Activated naive CD8-positive, alpha-beta T cell treated with anti-CD3 and anti-CD28 coated beads, Interleukin-2, amount 10 ng/mL, durations not matched to agents 7 days and 5 days (primary cell): ENCODE results near the gene XRCC2. TPM values are rescaled to one million over a fixed set of nuclear protein-coding genes. Genes with fewer than 3 reads are reported as not detected.
A peak's percentile ranks its signal among the peaks of the same experiment; 100 is the strongest.

Source experiments
- ATAC-seq: fragments of 150-1000 bp; cut with Tn5 transposase; one replicate; pipeline ENCODE4 v1.10.0; 2021; ENCODE audit warnings: low read depth, moderate library complexity
- POLR2A ChIA-PET: fragments of 350-600 bp; sonication (Branson Sonifier 250); formaldehyde crosslinking; loops from one replicate; lab custom pipeline; 2021; ENCODE audit warnings: antibody characterized with exemption; lab: Charles Lee
- DNase-seq: peaks from one replicate; pipeline ENCODE4 v3.0.0; 2021
- H3K27ac Mint-ChIP-seq: one replicate; pipeline ENCODE4 v1.8.0; 2022; ENCODE audit warnings: mild to moderate bottlenecking, mixed read lengths
- H3K27me3 Mint-ChIP-seq: one replicate; pipeline ENCODE4 v1.8.0; 2022; ENCODE audit warnings: mild to moderate bottlenecking, moderate library complexity, mixed read lengths
- H3K36me3 Mint-ChIP-seq: one replicate; pipeline ENCODE4 v1.8.0; 2021; ENCODE audit warnings: mild to moderate bottlenecking, mixed read lengths
- H3K4me1 Mint-ChIP-seq: one replicate; pipeline ENCODE4 v1.8.0; 2021; ENCODE audit warnings: mixed read lengths
- H3K4me3 Mint-ChIP-seq: one replicate; pipeline ENCODE4 v1.8.0; 2022; ENCODE audit warnings: mild to moderate bottlenecking, moderate library complexity, mixed read lengths
- H3K9me3 Mint-ChIP-seq: one replicate; pipeline ENCODE4 v1.8.0; 2021; ENCODE audit warnings: mixed read lengths
- total RNA-seq, 2 experiments: library from RNA; stranded (reverse); gene quantifications; one replicate each; pipeline ENCODE4 v1.2.3, GENCODE V29; 2021

The XRCC2 gene
- total RNA-seq, 2 experiments from 2014 or later, result 9.6 to 10.9 TPM

- peak; percentile 44 for DNase-seq
- POLR2A ChIA-PET, result interaction anchor here (0.6 to 1.3 kb wide), 3 partner anchors 14 to 211 kb away, joined by 3 to 6 read pairs (median 4); no protein-coding TSS in a partner anchor
- ATAC-seq, result no peak
- Mint-ChIP-seq H3K9me3 (no peaks in the 10 kb centered on the region), H3K4me1 (peaks cover 15% of the 10 kb centered on the region), H3K4me3 (peak overlapping the region; percentile 100), H3K36me3 (peaks cover 8% of the 10 kb centered on the region), H3K27ac (peak overlapping the region; percentile 99), H3K27me3 (no peaks in the 10 kb centered on the region)
These were observed 832 bp downstream of the XRCC2 start for GRCh38 chr7:152674860-152675758.

DNA sequence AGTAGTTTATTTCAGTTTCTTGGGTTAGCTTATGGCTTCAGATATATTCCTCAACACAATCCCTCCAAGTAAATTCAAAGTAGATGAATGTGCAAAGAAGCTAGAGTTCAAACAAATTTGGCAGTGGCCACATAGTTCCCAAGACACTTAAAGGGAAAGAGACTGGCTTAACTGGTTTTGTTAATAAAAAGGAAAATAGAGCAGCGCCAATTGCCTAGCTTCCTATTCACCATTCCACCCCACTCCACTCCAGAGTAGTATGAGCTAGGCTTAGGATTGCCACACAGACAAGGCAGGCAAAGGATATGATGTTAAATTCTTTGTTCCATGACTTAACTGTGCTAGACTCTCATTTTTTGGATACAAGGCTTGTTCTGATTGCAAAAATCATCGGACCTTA, 2.0 kb downstream of the XRCC2 start:
- POLR2A ChIA-PET, result no interaction called here
- ATAC-seq, result no peak
- Mint-ChIP-seq H3K9me3 (no peaks in the 10 kb centered on the region), H3K27ac (no peak overlapping the region), H3K4me1 (peaks cover 15% of the 10 kb centered on the region), H3K27me3 (no peaks in the 10 kb centered on the region), H3K36me3 (peaks cover 8% of the 10 kb centered on the region), H3K4me3 (peak overlapping the region; percentile 4)
- no peak for DNase-seq

GRCh38 chr7:152672626-152673025, 3.3 kb downstream of the XRCC2 start:
- no peak overlapping the region for H3K4me3 Mint-ChIP-seq
- ATAC-seq (no peak), DNase-seq (no peak)
- peaks cover 15% of the 10 kb centered on the region for H3K4me1 Mint-ChIP-seq
- no peaks in the 10 kb centered on the region for H3K27me3 Mint-ChIP-seq
- H3K27ac Mint-ChIP-seq, result no peak overlapping the region
- POLR2A ChIA-PET, result no interaction called here
- peaks cover 14% of the 10 kb centered on the region for H3K36me3 Mint-ChIP-seq
- H3K9me3 Mint-ChIP-seq, result no peaks in the 10 kb centered on the region

- Mint-ChIP-seq H3K4me1 (peaks cover 10% of the 10 kb centered on the region), H3K36me3 (peaks cover 19% of the 10 kb centered on the region), H3K9me3 (no peaks in the 10 kb centered on the region), H3K27ac (no peak overlapping the region), H3K27me3 (no peaks in the 10 kb centered on the region), H3K4me3 (no peak overlapping the region)
- POLR2A ChIA-PET, result no interaction called here
- ATAC-seq, result no peak
- no peak for DNase-seq
These were observed 6.2 kb downstream of the XRCC2 start for GRCh38 chr7:152669758-152670157.

DNA sequence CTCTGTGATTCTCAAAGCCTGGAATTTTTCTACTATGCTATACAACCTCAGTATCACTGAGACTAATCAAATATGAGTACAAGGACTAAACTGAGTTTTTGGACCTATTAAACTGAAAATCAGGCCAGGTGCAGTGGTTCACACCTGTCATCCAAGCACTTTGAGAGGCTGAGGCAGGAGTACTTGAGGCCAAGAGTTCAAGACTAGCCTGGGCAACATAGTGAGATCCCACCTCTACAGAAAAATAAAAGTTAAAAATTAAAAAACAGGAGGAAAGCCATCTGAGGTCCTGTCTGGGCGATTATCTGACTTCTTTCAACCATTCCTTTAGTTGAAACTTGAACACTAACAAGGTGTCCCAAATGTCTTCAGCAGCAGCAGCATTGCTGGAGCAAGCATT, 7.0 kb downstream of the XRCC2 start:
- Mint-ChIP-seq H3K27me3 (no peaks in the 10 kb centered on the region), H3K4me1 (peaks cover 9% of the 10 kb centered on the region), H3K36me3 (peaks cover 19% of the 10 kb centered on the region), H3K9me3 (no peaks in the 10 kb centered on the region), H3K4me3 (no peak overlapping the region), H3K27ac (no peak overlapping the region)
- POLR2A ChIA-PET, result no interaction called here
- DNase-seq (no peak), ATAC-seq (no peak)

DNA sequence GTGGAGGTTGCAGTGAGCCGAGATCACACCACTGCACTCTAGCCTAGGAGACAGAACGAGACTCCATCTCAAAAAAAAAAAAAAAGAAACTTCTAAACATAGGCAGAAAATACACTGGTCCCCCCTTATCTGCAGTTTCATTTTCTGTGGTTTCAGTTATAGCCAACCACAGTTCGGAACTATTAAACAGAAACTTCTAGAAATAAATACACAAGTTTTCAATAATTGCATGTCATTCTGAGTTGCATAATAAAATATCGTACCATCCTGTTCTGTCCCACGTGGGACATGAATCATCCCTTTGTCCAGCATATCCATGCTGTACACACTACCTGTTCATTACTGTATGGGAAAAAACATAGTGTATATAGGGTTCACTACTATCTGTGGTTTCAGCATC, 8.0 kb downstream of the XRCC2 start:
- POLR2A ChIA-PET, result no interaction called here
- Mint-ChIP-seq H3K4me3 (no peak overlapping the region), H3K27ac (no peak overlapping the region), H3K36me3 (peaks cover 19% of the 10 kb centered on the region), H3K4me1 (peaks cover 7% of the 10 kb centered on the region), H3K9me3 (no peaks in the 10 kb centered on the region), H3K27me3 (no peaks in the 10 kb centered on the region)
- DNase-seq (no peak), ATAC-seq (no peak)

DNA sequence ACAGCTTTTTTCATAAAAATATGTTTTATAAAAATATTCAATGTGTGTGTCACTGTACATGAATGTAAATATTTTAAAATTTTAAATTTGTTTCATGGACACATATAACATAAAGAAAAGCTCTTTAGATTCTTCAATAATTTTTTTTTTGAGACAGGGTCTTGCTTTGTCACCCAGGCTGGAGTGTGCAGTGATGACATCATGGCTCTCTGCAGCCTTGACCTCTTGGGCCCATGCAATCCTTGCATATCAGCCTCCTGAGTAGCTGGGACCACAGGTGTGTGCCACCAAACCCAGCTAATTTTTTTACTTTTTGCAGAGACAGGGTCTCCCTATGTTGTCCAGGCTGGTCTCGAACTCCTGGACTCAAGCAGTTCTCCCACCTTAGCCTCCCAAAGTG, 9.9 kb downstream of the XRCC2 start:
- H3K27ac Mint-ChIP-seq, result no peak overlapping the region
- POLR2A ChIA-PET, result no interaction called here
- no peak for ATAC-seq
- H3K36me3 Mint-ChIP-seq, result peaks cover 18% of the 10 kb centered on the region
- H3K4me1 Mint-ChIP-seq, result peaks cover 9% of the 10 kb centered on the region
- H3K9me3 Mint-ChIP-seq, result no peaks in the 10 kb centered on the region
- no peak for DNase-seq
- no peak overlapping the region for H3K4me3 Mint-ChIP-seq
- H3K27me3 Mint-ChIP-seq, result no peaks in the 10 kb centered on the region

GRCh38 chr7:152664636-152665035, 11.3 kb downstream of the XRCC2 start:
- H3K27ac Mint-ChIP-seq, result no peak overlapping the region
- H3K36me3 Mint-ChIP-seq, result peaks cover 21% of the 10 kb centered on the region
- peaks cover 9% of the 10 kb centered on the region for H3K4me1 Mint-ChIP-seq
- no peak for ATAC-seq
- no peak for DNase-seq
- H3K27me3 Mint-ChIP-seq, result no peaks in the 10 kb centered on the region
- H3K4me3 Mint-ChIP-seq, result no peak overlapping the region
- H3K9me3 Mint-ChIP-seq, result no peaks in the 10 kb centered on the region
- POLR2A ChIA-PET, result no interaction called here

DNA sequence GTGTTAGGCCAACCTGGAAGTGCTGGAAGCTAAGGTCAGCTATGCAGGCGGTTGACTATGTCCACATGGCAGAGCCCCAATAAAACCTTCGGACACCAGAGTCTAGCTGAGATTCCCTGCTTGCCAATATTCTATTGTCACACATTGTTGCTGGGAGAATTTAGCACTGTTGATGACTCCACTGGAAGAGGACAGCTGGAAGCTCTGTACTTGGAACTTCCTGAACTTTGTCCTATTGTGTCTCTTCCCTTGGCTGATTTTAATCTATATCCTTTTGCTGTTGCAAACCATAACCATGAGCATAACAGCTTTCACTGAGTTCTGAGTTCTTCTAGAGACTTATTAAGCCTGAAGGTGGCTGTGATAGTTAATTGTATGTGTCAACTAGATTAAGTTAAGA, 12.0 kb downstream of the XRCC2 start:
- Mint-ChIP-seq H3K27me3 (no peaks in the 10 kb centered on the region), H3K36me3 (peaks cover 25% of the 10 kb centered on the region), H3K4me3 (no peak overlapping the region), H3K9me3 (no peaks in the 10 kb centered on the region), H3K27ac (no peak overlapping the region), H3K4me1 (peaks cover 9% of the 10 kb centered on the region)
- DNase-seq, result no peak
- ATAC-seq, result no peak
- POLR2A ChIA-PET, result no interaction called here

GRCh38 chr7:152663148-152663740, 12.7 kb downstream of the XRCC2 start:
- H3K4me1 Mint-ChIP-seq, result peaks cover 9% of the 10 kb centered on the region

DNA sequence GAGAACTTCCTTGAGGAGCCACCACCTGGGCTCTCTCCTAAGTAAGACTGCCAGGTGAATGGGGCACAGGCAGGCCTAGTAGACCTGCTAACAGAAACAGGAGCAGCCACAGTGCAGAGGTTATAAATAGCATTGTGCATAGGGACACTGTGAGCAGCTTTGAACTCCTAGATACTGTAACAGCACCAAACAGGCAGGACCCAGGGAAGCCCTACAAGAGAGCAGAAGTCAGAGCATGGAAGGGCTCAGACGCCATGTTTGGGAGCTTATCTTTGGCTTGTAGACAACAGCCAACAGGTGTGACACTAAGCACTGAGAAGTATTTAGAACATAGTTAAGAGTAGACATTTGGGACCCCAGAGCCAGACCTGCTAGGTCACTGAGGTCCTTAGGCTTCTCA, 14.5 kb downstream of the XRCC2 start:
- no peak overlapping the region for H3K27ac Mint-ChIP-seq
- peaks cover 10% of the 10 kb centered on the region for H3K4me1 Mint-ChIP-seq
- no peaks in the 10 kb centered on the region for H3K9me3 Mint-ChIP-seq
- H3K4me3 Mint-ChIP-seq, result no peak overlapping the region
- DNase-seq, result no peak
- ATAC-seq, result no peak
- POLR2A ChIA-PET, result interaction anchor here (1.5 kb wide), 1 partner anchor 14 kb away, joined by 3 read pairs; no protein-coding TSS in a partner anchor
- H3K27me3 Mint-ChIP-seq, result no peaks in the 10 kb centered on the region
- H3K36me3 Mint-ChIP-seq, result peaks cover 25% of the 10 kb centered on the region

More at GRCh38 chr7:152663148-152663740, 12.7 kb downstream of the XRCC2 start:
- DNase-seq (no peak), ATAC-seq (no peak)
- no peak overlapping the region for H3K4me3 Mint-ChIP-seq
- H3K27ac Mint-ChIP-seq, result no peak overlapping the region
- POLR2A ChIA-PET, result no interaction called here
- peaks cover 29% of the 10 kb centered on the region for H3K36me3 Mint-ChIP-seq
- no peaks in the 10 kb centered on the region for H3K27me3 Mint-ChIP-seq
- H3K9me3 Mint-ChIP-seq, result no peaks in the 10 kb centered on the region

DNA sequence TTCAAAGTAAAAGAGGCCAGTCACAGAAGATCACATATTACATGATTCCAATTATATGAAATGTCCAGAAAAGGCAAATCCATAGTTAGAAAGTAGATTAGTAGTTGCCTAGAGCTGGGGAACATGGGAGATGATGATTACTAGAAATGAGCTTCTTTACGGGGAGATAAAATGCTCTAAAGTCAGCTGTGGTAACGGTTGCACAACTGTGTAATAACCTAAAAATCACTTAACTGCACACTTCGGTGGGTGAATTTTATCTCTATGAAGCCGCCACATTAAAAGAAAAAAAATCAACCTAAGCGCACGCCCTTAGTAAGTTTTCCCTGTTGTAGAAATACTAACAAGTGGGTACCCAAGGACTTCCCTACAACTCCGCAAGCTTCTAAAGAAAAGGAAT, 15.9 kb downstream of the XRCC2 start:
- H3K4me1 Mint-ChIP-seq, result peaks cover 10% of the 10 kb centered on the region
- no peak overlapping the region for H3K27ac Mint-ChIP-seq
- POLR2A ChIA-PET, result interaction anchor here (0.5 kb wide), 1 partner anchor 170 kb away, joined by 5 read pairs; no protein-coding TSS in a partner anchor
- H3K9me3 Mint-ChIP-seq, result no peaks in the 10 kb centered on the region
- ATAC-seq (no peak), DNase-seq (no peak)
- H3K36me3 Mint-ChIP-seq, result peaks cover 27% of the 10 kb centered on the region
- no peak overlapping the region for H3K4me3 Mint-ChIP-seq
- no peaks in the 10 kb centered on the region for H3K27me3 Mint-ChIP-seq

DNA sequence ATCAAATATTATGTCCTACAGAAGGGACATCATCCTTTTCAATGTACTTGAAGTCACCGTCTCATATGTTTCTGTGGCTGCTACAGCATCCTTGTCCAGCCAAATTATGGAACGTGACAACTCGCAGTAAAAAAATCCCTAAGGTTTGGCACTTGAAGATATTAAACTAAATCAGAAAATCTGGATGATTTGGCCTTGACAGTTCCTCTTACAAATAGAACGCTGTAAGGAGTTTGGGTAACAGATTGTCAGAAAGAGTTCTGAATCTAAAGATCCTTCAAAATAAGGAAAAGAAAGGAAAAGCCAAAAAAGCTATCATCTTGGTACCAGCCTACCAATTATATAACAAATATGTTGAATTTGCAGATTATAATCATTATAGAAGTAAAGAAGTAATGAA, 21.0 kb downstream of the XRCC2 start:
- ATAC-seq (no peak), DNase-seq (no peak)
- Mint-ChIP-seq H3K9me3 (no peaks in the 10 kb centered on the region), H3K4me1 (peaks cover 1% of the 10 kb centered on the region), H3K4me3 (no peak overlapping the region), H3K36me3 (peaks cover 39% of the 10 kb centered on the region), H3K27ac (no peak overlapping the region), H3K27me3 (no peaks in the 10 kb centered on the region)
- POLR2A ChIA-PET, result no interaction called here

DNA sequence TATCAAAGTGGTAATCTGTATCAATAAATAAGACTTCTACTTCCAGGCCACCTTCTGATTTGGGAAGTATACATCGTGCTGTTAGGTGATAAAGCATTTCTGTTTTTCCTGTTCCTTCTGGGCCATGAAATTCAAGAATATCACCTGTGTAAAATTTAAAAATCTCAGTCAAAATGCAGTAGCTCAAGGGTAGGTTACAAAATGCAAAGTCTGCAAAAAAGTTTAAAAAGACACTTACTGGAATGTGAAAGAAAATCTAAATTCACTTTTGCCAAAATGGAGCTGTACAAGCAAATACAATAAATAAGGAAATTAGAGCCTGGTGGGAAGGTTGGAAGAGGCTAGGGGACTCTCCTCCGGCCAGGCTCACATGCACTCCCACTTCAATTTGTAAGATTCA, 26.7 kb downstream of the XRCC2 start:
- H3K4me1 Mint-ChIP-seq, result no peaks in the 10 kb centered on the region
- DNase-seq (no peak), ATAC-seq (no peak)
- H3K27ac Mint-ChIP-seq, result no peak overlapping the region
- no peaks in the 10 kb centered on the region for H3K27me3 Mint-ChIP-seq
- no peak overlapping the region for H3K4me3 Mint-ChIP-seq
- peaks cover 47% of the 10 kb centered on the region for H3K36me3 Mint-ChIP-seq
- POLR2A ChIA-PET, result no interaction called here
- peaks cover 2% of the 10 kb centered on the region for H3K9me3 Mint-ChIP-seq
